GM04503 (cell line): ENCODE results near the gene RAI1.

ENCODE experiments used
- DNase-seq: peaks from one replicate; pipeline ENCODE4 v3.0.0-alpha.2; 2012; ENCODE audit warnings: low read depth

RAI1 gene

DNA sequence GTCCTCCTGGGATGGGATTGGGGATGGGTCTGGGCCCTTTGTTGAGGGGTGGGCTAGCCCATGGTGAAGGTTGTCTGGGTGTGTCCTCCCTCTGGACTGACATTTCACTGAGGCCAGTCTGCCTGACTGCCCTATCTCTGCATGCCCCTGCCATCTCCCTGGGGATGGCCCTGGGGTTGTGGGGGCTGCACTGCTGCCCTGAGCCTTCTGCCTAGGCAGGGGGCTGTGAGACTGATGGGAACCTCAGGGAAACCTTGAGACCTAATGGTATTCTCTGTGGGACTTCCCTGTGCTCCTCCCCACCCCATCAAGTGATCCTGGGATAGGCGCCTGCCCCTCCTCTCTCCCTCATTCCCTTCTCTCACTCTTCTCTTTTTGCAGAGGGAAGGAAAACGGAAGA lies 19.9 kb downstream of the RAI1 start:
- no peak for DNase-seq

DNA sequence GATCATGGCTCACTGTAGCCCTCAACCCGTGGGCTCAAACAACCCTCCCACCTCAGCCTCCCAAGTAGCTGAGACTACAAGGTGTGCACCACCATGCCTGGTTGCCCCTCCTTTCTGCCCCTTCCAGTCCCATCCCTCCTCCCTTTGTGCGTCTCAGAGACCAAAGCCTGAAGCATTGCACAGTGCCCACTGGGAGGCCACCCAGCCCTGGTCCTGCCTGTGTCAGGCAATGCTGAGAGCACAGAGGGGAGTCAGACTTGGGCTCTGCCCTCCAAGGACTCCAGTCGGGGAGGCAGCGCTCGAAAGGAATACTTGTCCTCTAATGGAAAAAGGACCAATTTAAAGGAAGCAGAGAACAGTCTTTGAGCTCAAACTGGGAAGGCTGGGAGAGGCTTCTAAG lies 20.4 kb downstream of the RAI1 start:
- DNase-seq: no peak

DNA sequence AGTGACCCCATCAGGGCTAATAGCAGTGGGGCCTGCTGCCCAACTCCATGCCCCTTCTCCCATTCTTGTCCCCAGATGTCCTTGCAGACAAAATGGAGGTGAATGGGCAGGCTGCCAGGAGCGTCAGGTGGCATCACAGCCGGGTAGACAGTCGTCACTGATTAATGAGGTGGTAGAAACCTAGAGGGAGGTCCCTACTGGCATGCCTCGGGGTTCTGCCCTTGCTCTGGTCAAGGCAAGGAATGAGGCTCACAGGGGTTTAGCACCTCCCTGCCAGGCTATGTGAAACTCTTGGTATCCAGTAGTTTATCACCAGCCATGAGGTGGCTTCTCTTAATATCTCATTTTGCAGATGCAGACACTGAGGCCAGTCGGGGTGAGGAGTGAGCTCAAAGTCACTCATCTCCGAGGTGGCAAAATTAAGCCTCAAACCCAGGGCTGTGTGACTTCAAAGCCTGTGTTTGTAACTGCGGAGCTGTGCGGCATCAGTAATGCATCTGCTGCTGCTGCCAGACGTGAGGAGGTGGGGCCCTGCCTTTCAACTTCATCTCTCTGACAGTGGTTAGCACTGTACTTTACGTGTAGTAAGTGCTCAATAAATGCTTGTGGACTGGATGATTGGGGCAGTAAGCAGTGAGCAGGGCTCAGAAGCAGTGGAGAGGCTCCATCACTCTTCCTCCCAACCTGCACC lies 21.3 kb downstream of the RAI1 start:
- DNase-seq: no peak

DNA sequence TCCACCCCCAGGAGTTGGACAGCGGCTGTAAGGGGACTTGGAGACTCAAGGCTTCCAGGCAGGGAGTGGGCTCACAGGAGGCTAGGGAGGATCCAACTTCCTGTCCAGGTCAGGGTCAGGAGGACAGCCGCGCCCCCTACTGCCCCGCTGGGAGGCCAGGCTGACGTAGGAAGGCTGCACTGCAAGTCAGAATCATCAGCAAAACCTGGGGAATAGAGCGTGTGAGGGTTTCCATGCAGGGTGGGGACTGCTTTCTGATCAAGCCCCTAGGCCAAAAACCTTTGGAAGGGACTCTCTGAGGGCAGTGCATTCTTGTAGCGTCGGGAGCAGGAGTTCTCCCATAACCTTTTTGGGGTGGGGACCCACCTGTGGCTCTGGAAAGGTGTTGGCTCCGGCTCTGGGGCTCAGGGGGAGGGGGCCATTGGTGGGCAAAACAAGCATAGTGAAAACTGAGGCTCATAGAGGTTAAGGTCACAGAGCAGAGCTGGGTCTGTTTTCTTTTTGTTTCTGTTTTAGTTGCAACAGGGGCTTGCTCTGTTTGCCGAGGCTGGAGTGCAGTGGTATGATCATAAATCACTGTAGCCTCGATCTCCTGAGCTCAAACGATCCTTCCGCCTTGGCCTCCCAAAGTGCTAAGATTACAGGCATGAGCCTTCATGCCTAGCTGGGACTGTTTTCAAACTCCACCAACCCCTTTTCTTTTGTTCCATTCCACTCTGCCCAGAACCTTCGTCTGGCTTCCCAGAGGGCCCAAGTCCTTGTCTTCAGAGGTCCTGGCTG lies 22.1 kb downstream of the RAI1 start:
- DNase-seq: no peak

DNA sequence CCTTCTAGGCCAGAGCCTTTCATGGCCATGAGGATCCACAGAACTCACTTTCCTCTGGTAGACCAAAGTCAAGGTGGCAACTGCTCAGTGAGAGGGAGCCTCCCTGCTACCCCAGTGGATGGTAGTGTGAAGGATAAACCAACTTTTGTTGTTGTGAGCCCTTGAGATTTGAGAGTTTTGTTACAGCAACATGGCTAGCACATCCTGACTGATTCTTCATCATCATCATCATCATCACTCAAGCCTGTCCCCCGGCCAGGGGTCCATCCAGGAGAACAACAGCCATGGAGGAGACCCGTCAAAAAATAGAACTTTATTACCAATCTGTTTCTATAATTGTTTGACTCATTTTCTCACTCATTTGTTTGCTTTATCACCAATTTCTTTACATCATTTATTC lies 23.7 kb downstream of the RAI1 start:
- DNase-seq: no peak

DNA sequence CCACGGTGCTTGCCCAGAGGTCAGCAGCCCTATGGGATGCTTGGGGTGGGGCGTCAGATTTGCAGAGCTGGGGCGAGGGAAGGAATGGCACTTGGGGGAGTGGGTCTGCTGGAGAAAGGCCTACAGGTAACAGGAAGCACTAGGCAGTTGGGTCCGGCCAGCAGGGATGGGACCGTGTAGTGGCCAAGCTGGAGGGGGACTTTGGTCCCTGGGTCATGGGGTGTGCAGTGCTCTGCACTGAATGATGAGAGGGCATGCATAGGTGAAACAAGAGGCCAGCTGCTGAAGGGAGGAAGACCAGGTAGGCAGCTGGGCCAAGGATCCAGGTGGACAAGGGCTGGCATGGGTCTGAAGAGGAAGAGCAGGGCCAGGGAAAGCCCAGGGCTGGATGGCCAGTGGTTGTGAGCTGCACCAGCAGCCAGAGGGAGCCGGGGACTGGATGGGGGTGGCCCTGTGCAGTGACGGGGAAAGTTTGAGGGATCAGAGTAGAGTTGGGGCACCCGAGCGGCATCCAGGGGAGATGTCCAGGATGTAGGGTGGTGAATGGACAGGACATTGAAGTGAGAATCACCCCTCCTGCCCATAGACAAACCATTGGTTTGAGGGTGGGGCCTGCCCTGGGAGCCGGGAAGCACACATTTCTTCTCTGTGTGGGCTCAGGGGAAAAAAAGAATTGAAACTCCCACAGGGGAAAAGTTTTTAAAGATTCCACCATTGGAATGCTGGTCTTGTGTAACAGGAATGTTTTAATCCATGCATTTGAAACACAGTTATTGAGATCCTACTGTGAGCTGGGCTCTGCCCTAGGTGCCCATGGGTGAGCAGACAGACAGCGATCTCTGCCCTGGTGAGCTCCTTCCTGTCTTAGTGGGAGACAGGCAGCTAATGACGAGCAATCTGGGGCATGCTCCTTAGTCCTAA lies 25.1 kb downstream of the RAI1 start:
- no peak for DNase-seq

DNA sequence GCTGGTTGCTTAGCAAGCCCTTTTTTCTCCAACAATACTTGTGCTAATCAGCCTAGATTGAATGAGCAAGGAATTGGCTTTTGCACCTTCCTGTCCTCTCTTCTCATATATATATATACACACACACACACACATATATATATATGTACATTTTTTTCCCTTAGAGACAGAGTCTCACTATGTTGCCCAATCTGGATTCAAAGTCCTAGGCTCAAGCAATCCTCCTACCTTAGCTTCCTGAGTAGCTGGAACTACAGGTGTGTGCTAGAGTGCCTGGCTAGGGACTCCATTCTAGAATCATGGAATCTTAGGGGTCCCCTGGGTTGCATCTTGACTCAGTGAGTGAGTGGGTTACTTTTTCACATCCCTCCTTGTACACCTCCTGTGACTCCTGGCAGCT lies 27.0 kb downstream of the RAI1 start:
- DNase-seq: no peak

DNA sequence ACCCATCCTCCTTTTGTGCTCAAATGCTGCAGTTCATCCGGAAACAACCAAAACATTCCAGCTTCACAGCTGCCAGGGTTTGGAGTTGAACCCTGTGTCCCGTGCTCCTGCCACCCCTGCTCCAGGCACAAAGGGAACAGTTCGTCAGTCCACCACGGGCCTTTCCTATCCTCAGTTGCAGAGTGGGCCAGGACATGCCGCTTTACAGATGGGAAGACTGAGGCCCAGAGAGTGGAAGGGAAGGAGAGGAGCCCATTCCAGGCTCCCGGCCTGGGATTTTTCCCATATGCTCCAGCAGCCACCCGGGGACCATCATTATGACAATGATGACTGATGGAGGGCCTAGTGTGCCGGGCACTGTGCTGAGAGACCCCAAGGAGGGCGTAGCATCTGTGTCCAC lies 27.6 kb downstream of the RAI1 start:
- no peak for DNase-seq

DNA sequence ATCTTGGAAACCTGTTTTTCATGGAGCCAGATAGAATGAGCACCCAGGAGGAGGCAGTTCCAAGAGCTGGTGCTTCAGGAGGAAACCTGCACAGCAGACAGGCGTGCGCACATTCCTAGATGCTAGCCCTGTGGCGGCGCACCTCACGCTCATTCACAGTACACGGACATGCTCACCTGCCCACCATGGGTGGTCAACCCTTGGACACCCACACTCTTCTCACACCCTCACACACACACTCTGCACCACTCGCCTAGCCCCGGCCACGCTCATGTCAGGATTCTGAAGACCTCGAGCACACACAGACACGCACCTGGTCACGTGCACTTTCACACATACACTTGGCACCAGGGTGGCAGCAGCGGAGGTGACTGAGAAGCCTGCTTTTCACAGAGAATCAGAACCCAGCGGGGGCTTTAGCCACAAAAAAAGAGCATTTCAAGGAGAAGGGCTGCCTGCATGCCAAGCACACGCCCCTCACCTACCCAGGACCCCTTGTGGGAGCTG lies 28.6 kb downstream of the RAI1 start:
- no peak for DNase-seq

DNA sequence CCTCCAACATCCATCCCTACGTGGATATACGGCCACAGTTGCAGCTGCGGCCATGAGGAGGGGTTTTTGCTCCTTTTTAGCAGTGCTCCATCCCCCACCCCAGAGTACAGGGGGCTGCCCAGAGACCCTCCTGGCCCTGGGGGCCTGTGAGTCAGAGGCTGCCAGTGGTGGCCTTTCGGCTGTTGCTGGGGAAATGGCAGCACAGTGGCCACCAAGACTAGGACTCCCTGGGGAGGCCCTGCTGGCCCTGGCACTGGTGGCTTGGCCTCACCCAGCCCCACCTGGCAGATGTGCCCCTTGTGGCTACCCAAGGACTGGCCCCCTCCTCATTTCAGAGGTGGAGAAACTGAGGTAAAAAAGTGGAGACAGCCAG lies 29.1 kb downstream of the RAI1 start:
- no peak for DNase-seq

DNA sequence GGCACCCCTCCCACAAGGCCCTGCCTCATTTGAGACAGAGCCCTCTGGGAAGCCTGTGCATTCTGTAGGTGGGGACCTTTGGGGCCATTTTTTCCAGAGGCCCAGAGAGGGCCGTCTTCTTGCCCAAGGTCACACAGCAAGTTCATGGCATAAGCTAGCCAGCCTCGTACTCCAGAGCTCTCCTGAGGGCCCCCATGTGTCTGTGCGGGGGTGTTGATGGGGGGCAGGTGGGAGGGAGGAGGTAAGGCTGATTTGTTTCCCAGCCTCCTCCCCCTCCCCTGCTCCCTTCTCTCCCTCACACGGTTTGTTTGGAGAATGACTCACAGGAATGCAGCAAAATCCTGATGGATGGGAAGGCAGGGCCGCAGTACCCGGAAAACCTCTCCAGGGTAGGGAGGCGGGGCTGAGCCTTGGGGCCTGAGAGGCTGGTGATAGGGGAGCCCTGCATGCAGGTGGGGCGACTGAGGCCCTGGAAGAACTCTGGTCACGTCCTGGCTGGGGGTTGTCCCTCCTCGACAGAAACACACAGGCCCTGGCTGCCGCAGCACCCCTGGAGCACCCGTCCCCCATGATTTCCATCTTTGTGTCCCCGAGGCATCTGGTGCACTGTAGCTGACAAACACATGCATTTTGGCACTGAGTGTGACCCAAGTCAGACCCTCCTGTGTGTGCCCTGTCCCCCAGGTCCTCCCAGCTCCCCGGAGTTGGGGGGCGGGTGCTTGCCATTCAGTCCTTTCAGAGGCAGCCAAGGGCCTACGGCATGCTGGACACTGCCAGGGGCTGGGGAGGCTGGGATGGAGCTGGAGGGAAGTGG lies 29.7 kb downstream of the RAI1 start:
- DNase-seq: peak; percentile 73

DNA sequence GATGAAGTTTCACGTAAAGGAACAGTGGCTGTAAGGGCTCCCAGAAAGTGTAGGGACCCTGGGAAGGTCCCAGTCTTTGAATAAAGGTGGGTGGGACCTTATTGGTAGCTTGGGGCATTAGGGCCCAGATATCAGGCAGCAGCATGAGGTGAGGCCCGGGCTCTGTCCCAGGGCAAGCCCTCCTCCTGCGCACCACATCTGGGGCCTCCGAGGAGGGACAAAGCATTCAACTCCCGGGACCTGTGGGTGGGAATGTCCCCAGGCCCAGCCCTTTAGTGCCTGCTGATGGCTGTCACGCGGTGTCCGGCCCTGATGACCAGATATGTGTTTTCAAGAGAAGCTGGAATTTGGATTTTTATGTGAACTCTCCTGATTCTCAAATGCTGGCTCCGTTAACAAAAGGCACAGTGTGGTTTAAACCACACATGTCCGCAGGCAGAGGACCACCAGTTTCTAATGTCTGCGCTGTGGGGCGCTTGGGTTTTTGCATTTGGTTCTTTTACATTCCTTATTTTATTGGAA lies 30.4 kb downstream of the RAI1 start:
- DNase-seq: no peak

DNA sequence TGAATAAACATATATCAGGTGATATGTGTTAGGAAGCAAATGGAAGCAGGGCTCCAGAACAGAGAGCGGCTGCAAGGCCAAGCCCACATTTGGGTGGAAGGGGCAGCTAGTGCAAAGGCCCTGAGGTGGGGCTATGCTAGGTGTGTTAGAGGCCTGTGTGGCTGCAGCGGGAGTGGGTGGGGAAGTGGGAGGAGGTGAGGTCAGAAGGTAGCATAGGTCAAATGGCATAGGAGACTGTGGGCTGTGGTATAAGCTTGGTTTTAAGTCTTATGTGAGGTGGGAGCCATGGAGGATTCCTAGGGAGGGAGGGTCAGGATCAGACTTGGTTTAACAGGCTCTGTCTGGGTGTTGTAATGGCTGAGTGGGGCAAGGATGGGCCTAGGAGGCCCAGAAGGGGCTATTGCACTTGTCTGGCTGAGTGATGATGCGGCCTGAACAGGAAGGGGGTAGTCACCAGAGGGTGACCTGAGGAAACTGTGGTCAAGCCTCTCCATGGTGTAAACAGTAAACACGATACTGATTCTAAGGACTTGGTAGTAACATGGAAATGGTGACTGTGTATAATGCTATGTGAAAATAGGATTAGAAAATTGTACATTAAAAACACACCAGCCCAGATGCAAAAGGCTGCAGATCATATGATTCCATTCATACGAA lies 31.1 kb downstream of the RAI1 start:
- DNase-seq: peak; percentile 60

DNA sequence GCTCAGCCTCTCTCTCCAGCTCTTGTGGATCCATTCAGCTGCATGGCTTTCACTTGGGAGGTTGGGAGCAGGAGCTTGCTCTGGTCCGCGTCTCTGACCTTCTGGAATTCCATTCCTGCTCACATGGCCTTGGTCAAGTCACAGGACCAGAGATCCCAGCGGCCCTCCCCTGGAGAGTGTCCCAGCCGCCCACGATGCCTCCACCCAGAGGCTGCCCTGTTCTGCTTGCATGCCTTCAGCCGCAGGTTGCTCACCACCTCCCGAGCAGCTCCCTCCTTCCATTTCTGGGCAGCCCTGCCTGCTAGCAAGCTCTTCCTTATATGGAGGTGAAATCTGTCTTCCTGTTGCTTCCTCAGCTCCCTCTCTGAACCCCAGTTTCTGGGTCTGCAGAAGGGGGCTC lies 32.6 kb downstream of the RAI1 start:
- no peak for DNase-seq

DNA sequence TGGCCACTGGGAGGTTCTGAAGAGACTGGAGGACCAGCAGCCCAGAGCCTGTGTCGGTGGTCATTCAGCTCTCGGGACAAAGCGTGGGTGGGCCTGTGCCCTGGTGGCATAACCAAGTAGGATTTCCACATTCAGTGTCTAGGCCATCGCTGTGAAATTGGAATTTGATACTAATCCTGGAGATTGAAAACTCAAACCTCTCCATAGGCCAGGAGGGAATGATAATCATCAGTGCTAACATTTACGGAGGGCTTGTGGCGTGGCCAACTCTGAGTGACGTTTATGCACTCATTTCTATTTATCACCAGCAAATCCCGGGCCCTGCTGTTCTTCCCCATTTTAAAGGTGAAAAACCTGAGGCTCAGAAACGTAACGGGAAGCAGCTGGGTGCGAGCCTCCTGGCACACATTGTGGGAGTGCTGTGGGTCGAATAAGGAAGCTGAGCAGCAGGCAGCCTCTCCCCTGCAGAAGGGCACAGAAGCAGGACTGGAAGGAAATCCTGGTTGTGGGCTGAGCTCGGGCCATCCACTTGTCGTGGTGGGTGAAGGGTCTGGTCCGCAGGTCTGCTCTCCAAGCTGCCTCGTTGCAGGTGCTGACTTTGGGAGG lies 33.1 kb downstream of the RAI1 start:
- DNase-seq: no peak

DNA sequence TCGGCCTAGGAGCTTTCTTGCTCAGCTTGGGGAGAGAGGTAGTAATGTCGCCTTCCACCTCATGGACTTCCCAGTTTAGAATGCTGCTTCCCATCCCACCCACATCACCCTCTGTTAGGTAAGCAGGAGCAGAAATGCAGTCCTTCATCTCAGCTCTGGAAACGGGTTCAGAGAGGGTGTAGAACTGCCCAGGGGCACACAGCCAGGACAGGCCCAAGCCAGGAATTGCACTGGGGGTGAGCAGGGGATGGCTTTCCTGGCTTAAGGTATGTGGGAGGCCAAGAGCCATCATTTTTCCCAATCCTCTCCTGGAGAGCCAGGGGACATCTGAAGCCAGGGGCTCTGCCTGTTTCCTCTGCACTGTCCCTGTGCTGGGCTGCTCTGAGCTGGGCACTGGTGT lies 33.6 kb downstream of the RAI1 start:
- no peak for DNase-seq

DNA sequence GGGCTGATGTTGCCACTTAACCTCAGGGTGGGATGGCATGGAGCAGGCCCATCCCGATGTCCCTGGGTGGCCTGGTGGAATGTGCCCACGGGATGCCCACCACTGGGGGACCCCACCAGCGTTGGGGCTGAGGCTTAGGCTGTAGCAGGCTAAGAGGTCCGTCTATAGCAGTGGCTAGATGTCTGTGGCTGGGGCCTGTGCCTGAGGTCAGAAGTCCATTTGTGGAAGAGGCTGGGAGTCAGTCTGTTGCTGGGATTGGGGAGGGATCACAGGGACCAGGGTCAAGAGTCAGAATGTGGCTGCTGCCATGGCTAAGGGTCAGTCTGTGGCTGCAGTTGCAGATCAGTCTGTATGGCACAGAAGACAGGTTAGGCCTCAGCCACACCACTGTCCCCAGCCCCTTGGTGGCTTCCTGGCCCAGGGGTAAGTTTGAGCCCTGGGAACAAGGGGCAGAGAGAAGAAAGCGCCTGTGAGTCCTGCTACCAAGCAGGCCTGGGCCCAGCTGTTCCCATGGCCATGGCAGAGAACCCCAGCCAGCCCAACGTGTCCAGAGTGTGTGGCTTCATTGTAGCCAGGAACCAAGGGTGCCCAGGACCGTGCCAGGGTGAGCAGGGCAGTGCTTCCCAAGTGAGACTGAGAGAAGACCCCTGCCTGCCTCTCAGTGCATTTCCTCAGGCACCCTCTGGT lies 35.7 kb downstream of the RAI1 start:
- no peak for DNase-seq

DNA sequence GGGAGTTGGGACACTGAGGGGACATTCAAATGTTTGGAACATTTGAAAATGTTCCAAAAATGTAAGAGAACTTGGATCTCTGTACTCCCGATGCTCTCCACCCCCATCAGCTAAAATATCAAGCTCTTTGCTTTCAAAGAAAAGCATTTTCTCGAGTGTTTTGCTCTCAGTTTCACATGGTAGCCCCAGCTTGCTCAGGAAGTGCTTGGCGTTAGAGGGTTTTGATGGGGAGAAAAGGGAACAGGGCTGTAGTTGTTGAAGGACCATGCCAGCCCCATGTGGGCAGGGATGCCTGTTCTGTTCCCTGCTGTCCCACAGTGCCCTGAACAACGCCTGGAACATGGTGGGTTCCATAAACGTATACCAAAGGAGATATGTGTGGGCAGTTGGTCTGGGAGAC lies 37.0 kb downstream of the RAI1 start:
- DNase-seq: no peak

DNA sequence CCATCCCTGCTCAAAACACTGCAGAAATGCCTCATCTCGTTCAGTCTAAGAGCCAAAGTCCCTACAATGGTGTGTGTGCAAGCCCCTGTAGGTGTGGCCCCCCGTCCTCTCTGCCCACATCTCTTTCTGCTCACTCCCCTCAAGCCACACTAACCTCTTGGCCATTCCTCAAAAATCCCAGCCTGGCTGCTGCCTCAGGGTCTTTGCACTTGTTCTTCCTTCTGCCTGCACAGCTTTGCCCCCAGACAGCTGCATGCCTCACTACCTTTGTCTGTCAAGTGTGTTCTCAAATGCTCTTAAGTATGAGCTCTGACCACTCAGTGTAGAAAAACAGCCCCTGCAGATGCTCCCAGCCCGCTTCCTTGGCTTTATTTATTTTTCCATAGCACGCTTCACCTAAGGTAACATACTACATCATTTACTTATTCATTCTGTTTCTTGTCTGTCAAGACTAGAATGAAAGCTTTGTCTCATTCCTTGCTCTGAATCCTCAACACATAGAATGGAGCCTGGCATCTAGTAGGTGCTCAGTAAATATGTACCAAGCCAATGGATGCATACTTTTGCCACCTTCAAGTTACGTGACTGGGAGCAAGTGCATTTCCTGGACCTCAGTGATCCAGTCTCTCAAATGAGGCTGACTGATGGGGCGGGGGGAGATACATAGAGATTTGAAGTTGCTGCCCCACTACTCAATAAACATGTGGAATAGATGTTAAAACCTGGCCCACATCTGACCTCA lies 38.1 kb downstream of the RAI1 start:
- no peak for DNase-seq
